ENCODE results near the gene HSPA1A. TPM values are rescaled to one million over a fixed set of nuclear protein-coding genes. Genes with fewer than 3 reads are reported as not detected.
"Not testable (repeated sequence)": the region's sequence is repeated elsewhere in the genome, so short reads cannot be mapped to it uniquely, and the experiment has no call there.

HSPA1A gene
- total and polyA plus RNA-seq, 7 donors: 37.1 to 940 (median 242) TPM

- no peaks in the 10 kb centered on the region for H3K9me3 ChIP-seq
- no peak for TF ChIP-seq CTCF (IDR thresholded peaks at IDR 0.05)
- H3K27ac ChIP-seq: peak overlapping the region; percentile 94
- no peak overlapping the region for H3K4me3 ChIP-seq
- DNase-seq: peak in 1 of 2 donors; percentile 18
- 78 to 85% (median 81%) methylated on average over 2 of the region's 2 CpGs for WGBS, 3 donors
- intact Hi-C loops (cut with DNase I): loop anchor here in 1 of 2 donors (5.0 kb wide), 1 partner anchor 35 kb away; no protein-coding TSS in a partner anchor
- H3K27me3 ChIP-seq (ENCODE audit: insufficient read depth in 3 of 3, low read length in 2 of 3): no peaks in the 10 kb centered on the region
- H3K4me1 ChIP-seq: peaks cover 24% of the 10 kb centered on the region
- peaks cover 0 to 34% of the 10 kb centered on the region in 2 donors for H3K36me3 ChIP-seq (ENCODE audit: insufficient read depth in 1 of 2, low read depth in 1 of 2)
- no peak for ATAC-seq
These were observed 18.4 kb upstream of the HSPA1A start for GRCh38 chr6:31796993-31797385.

GRCh38 chr6:31797588-31797987 lies 17.8 kb upstream of the HSPA1A start:
- 54 to 58% (median 54%) methylated on average over 5 of the region's 5 CpGs for WGBS, 3 donors
- H3K36me3 ChIP-seq (ENCODE audit: insufficient read depth in 1 of 2, low read depth in 1 of 2): peaks cover 0 to 34% of the 10 kb centered on the region in 2 donors
- no peaks in the 10 kb centered on the region for H3K9me3 ChIP-seq
- TF ChIP-seq CTCF (IDR thresholded peaks at IDR 0.05): no peak
- no peak for ATAC-seq
- intact Hi-C loops (cut with DNase I): loop anchor here in 1 of 2 donors (5.0 kb wide), 1 partner anchor 35 kb away; no protein-coding TSS in a partner anchor
- H3K4me1 ChIP-seq: peaks cover 24% of the 10 kb centered on the region
- peak overlapping the region; percentile 10 for H3K27ac ChIP-seq
- no peak overlapping the region for H3K4me3 ChIP-seq
- peak in 1 of 2 donors; percentile 18 for DNase-seq
- no peaks in the 10 kb centered on the region for H3K27me3 ChIP-seq (ENCODE audit: insufficient read depth in 3 of 3, low read length in 2 of 3)

GRCh38 chr6:31799781-31800180 lies 15.6 kb upstream of the HSPA1A start:
- ATAC-seq: no peak
- intact Hi-C loops (cut with DNase I): loop anchor here in 1 of 2 donors (5.0 kb wide), 1 partner anchor 33 kb away; no protein-coding TSS in a partner anchor
- WGBS, 3 donors: 60 to 72% (median 65%) methylated on average over 12 of the region's 12 CpGs

GRCh38 chr6:31801031-31801927 lies 14.1 kb upstream of the HSPA1A start:
- intact Hi-C loops (cut with DNase I); H3K27me3 ChIP-seq (ENCODE audit: insufficient read depth in 3 of 3, low read length in 2 of 3); H3K27ac ChIP-seq; H3K4me3 ChIP-seq; ATAC-seq; H3K9me3 ChIP-seq; DNase-seq: not testable (repeated sequence)
- 87 to 90% (median 89%) methylated on average over 8 of the region's 8 CpGs for WGBS, 3 donors
- Histone ChIP-seq H3K4me1 (peaks cover 27% of the 10 kb centered on the region), H3K36me3 (ENCODE audit: insufficient read depth in 1 of 2, low read depth in 1 of 2) (peaks cover 0 to 42% of the 10 kb centered on the region in 2 donors)

More at GRCh38 chr6:31799781-31800180, 15.6 kb upstream of the HSPA1A start:
- Histone ChIP-seq H3K9me3 (no peaks in the 10 kb centered on the region), H3K27ac (peak overlapping the region; percentile 27), H3K4me1 (peaks cover 17% of the 10 kb centered on the region), H3K27me3 (ENCODE audit: insufficient read depth in 3 of 3, low read length in 2 of 3) (no peaks in the 10 kb centered on the region), H3K36me3 (ENCODE audit: insufficient read depth in 1 of 2, low read depth in 1 of 2) (peaks cover 0 to 42% of the 10 kb centered on the region in 2 donors), H3K4me3 (no peak overlapping the region)
- TF ChIP-seq CTCF (IDR thresholded peaks at IDR 0.05): no peak
- no peak for DNase-seq

GRCh38 chr6:31805939-31806469 lies 9.3 kb upstream of the HSPA1A start:
- peaks cover 0 to 42% of the 10 kb centered on the region in 2 donors for H3K36me3 ChIP-seq (ENCODE audit: insufficient read depth in 1 of 2, low read depth in 1 of 2)
- WGBS, 3 donors: 14 to 16% (median 15%) methylated on average over 7 of the region's 7 CpGs
- H3K4me3 ChIP-seq: peak overlapping the region; percentile 68
- H3K27me3 ChIP-seq (ENCODE audit: insufficient read depth in 3 of 3, low read length in 2 of 3): no peaks in the 10 kb centered on the region
- peak overlapping the region; percentile 86 for H3K27ac ChIP-seq
- intact Hi-C loops (cut with DNase I): no loop called here
- ATAC-seq (peak; percentile 1 to 17 (median 4)), DNase-seq (no peak)
- TF ChIP-seq CTCF (IDR thresholded peaks at IDR 0.05): no peak
- peaks cover 13% of the 10 kb centered on the region for H3K4me1 ChIP-seq
- no peaks in the 10 kb centered on the region for H3K9me3 ChIP-seq
